ENCODE results near the gene SULT1A2.
"Not testable (repeated sequence)": the region's sequence is repeated elsewhere in the genome, so short reads cannot be mapped to it uniquely, and the experiment has no call there.

SULT1A2 gene

DNA sequence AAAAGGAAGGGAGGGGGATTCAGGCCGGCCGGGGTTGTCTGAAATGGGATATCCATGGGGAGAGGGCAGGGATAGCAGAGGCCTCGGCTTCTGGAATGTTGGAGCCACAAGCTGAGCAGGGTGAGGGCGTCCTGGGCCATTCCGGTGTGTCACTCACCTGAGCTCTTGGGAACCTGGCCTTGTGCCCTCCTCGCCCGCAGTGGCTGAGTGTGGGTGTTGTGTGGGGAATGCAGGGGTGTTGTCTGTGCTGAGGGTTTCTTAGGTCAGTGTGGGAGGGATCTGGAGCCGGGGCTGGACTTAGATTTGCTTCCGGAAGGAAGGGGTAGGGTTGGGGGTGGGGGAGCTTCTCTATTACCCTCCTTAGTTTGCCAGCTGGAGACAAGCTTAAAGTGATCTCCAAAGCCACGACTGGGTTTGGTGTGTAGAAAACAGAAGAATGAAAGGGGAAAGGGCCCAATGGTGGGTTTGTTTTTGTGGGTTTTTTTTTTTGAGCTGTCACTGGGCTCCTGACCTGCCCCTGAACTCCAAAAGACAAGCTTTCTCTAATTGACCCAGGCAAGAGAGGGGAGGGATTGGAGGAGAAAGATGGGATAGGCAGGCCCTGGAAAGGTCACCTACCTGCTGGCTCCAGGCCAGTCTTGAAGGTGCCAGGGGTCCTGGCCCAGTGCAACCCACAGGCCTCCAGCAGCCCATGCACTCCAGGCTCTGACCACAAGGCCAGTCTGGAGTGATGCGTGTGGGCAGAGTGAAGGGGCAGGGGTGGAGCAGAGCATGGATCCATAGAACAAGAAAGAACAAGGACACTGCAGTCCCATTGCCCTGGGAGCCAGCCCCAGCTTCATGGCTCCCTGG, at the start of gene SULT1A2:
SULT1A2 (minus strand) TSS at position 211 of the 852 bp plus-strand sequence. CDS start 1,120 bp downstream, outside the sequence.
- peak; percentile 51 for DNase-seq (ENCODE audit: low read depth)
- TF ChIP-seq, protein P1, sequence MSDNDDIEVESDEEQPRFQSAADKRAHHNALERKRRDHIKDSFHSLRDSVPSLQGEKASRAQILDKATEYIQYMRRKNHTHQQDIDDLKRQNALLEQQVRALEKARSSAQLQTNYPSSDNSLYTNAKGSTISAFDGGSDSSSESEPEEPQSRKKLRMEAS (IDR thresholded peaks at IDR 0.05; ENCODE audit: low read depth, low read length): no peak
- TF ChIP-seq MYC (IDR thresholded peaks at IDR 0.05; ENCODE audit: low read depth, low read length) (no peak), CTCF (IDR thresholded peaks at IDR 0.05; ENCODE audit: low read depth, low read length) (no peak), POLR2A (IDR thresholded peaks at IDR 0.05; ENCODE audit: extremely low read depth, insufficient read length) (no peak)
- H3K4me3 ChIP-seq (ENCODE audit: low read depth, low read length): no peak within 1 kb of the TSS

- DNase-seq (ENCODE audit: low read depth); H3K4me3 ChIP-seq (ENCODE audit: low read depth, low read length): not testable (repeated sequence)
These were observed 43.1 kb upstream of the SULT1A2 start for GRCh38 chr16:28639959-28640358.

GRCh38 chr16:28638359-28638758, 41.5 kb upstream of the SULT1A2 start:
- DNase-seq (ENCODE audit: low read depth); H3K4me3 ChIP-seq (ENCODE audit: low read depth, low read length): not testable (repeated sequence)

- not testable (repeated sequence) for H3K4me3 ChIP-seq (ENCODE audit: low read depth, low read length); DNase-seq (ENCODE audit: low read depth)
These were observed 40.9 kb upstream of the SULT1A2 start, which contains the start of gene NPIPB8 for GRCh38 chr16:28637765-28638164. Gene NPIPB8 (plus strand): TSS chr16:28638065. CDS start chr16:28638361, 296 bp downstream.

GRCh38 chr16:28636093-28636823, 39.4 kb upstream of the SULT1A2 start:
- H3K4me3 ChIP-seq (ENCODE audit: low read depth, low read length); DNase-seq (ENCODE audit: low read depth): not testable (repeated sequence)

- not testable (repeated sequence) for H3K4me3 ChIP-seq (ENCODE audit: low read depth, low read length); DNase-seq (ENCODE audit: low read depth)
These were observed 34.1 kb upstream of the SULT1A2 start for GRCh38 chr16:28630905-28631304.

- DNase-seq (ENCODE audit: low read depth): peak; percentile 78
- no peak; the same call in none of the 2 replicates for TF ChIP-seq MYC (IDR thresholded peaks at IDR 0.05; ENCODE audit: low read depth, low read length)
- TF ChIP-seq CTCF (IDR thresholded peaks at IDR 0.05; ENCODE audit: low read depth, low read length): no peak
- TF ChIP-seq, protein P1 (IDR thresholded peaks at IDR 0.05; ENCODE audit: low read depth, low read length): 0 out of 2 replicates have a peak, but pooled peaks have one; percentile 30
- TF ChIP-seq POLR2A (IDR thresholded peaks at IDR 0.05; ENCODE audit: extremely low read depth, insufficient read length): peak; percentile 37
- peak overlapping the region; percentile 71 for H3K4me3 ChIP-seq (ENCODE audit: low read depth, low read length)
These were observed 26.4 kb upstream of the SULT1A2 start for GRCh38 chr16:28623172-28623711.

GRCh38 chr16:28622532-28623171, 25.8 kb upstream of the SULT1A2 start:
- DNase-seq (ENCODE audit: low read depth): peak; percentile 29
- peak overlapping the region; percentile 71 for H3K4me3 ChIP-seq (ENCODE audit: low read depth, low read length)

DNA sequence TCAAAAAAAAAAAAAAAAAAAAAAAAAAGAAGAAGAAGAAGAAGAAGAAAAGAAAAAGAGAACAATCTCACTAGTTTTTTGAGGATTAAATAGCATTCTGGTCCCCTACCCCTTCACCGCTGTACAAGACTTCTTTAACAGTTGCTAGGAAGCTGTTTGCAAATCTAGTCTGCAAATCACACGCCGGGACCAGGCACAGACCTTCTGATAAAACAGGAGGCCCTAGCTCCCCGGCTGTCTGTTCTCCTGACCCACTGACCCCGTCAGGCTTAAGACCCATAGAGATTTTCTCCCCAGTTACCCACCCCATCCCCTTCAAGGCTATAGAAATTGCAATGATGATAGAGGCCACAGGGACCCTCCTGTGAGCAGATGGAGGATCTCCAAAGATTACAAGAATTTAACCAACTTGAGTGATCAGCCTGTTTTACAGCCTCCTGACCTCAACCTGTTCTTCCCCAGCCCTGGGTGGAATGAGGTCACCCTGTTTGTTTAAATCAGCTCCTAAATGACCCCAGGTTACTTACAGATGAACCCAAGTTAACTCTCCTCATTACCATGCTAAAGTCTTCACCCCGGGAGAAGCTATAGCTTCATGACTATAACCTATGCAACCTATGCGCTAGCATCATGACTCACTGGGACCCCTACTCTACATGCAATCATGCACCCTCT, 24.8 kb upstream of the SULT1A2 start:
- no peak for DNase-seq (ENCODE audit: low read depth)

DNA sequence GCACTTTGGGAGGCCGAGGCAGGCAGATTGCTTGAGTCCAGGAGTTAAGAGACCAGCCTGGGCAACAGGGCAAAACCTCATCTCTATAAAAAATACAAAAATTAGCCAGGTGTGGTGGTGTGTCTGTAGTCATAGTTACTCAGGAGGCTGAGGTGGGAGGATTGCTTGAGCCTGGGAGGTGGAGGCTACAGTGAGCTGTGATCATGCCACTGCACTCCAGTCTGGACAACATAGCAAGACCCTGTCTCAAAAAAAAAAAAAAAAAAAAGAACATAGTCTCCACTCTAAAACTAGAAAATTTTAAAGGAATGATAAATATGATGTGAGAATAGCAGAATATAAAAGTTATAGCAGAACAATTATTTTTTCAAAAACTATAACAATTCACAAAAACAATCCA, 23.5 kb upstream of the SULT1A2 start:
- H3K4me3 ChIP-seq (ENCODE audit: low read depth, low read length): not testable (repeated sequence)

More for the DNA sequence above, 24.8 kb upstream of the SULT1A2 start:
- peak overlapping the region; percentile 71 for H3K4me3 ChIP-seq (ENCODE audit: low read depth, low read length)
- no peak for TF ChIP-seq CTCF (IDR thresholded peaks at IDR 0.05; ENCODE audit: low read depth, low read length)
- no peak for TF ChIP-seq POLR2A (IDR thresholded peaks at IDR 0.05; ENCODE audit: extremely low read depth, insufficient read length)
- no peak for TF ChIP-seq MYC (IDR thresholded peaks at IDR 0.05; ENCODE audit: low read depth, low read length)
- TF ChIP-seq, protein P1 (IDR thresholded peaks at IDR 0.05; ENCODE audit: low read depth, low read length): no peak

More for the DNA sequence above, 23.5 kb upstream of the SULT1A2 start:
- not testable (repeated sequence) for DNase-seq (ENCODE audit: low read depth)

All from NB4 (cell line).